Measurements from ENCODE around the gene FHDC1. TPM values are rescaled to one million over a fixed set of nuclear protein-coding genes. Genes with fewer than 3 reads are reported as not detected.
A peak's percentile ranks its signal among the peaks of the same experiment; 100 is the strongest.

Gene FHDC1
- total RNA-seq, 1 experiment from 2014 or later = 0.07 TPM

GRCh38 chr4:152921284-152921683, 14.8 kb upstream of the FHDC1 start:
- H3K36me3 ChIP-seq = no peaks in the 10 kb centered on the region
- H3K4me3 ChIP-seq = no peak overlapping the region
- H3K9me3 ChIP-seq = no peaks in the 10 kb centered on the region
- H3K27me3 ChIP-seq = no peaks in the 10 kb centered on the region
- DNase-seq = no peak

- Histone ChIP-seq H3K36me3 (no peaks in the 10 kb centered on the region), H3K4me3 (no peak overlapping the region), H3K9me3 (no peaks in the 10 kb centered on the region), H3K27me3 (no peaks in the 10 kb centered on the region)
- no peak for DNase-seq
Measured at GRCh38 chr4:152925851-152926250, 10.3 kb upstream of the FHDC1 start.

- no peaks in the 10 kb centered on the region for H3K27me3 ChIP-seq
- no peak overlapping the region for H3K4me3 ChIP-seq
- H3K36me3 ChIP-seq = no peaks in the 10 kb centered on the region
- DNase-seq = no peak
- no peaks in the 10 kb centered on the region for H3K9me3 ChIP-seq
Measured at GRCh38 chr4:152926959-152927358, 9.2 kb upstream of the FHDC1 start.

GRCh38 chr4:152927737-152928136, 8.4 kb upstream of the FHDC1 start:
- Histone ChIP-seq H3K4me3 (no peak overlapping the region), H3K27me3 (no peaks in the 10 kb centered on the region), H3K9me3 (no peaks in the 10 kb centered on the region), H3K36me3 (no peaks in the 10 kb centered on the region)
- DNase-seq = no peak

- H3K36me3 ChIP-seq = no peaks in the 10 kb centered on the region
- no peaks in the 10 kb centered on the region for H3K27me3 ChIP-seq
- no peaks in the 10 kb centered on the region for H3K9me3 ChIP-seq
- no peak overlapping the region for H3K4me3 ChIP-seq
- DNase-seq = no peak
Measured at GRCh38 chr4:152928286-152928685, 7.8 kb upstream of the FHDC1 start.

- Histone ChIP-seq H3K36me3 (no peaks in the 10 kb centered on the region), H3K27me3 (no peaks in the 10 kb centered on the region), H3K4me3 (no peak overlapping the region), H3K9me3 (no peaks in the 10 kb centered on the region)
- DNase-seq = no peak
Measured at GRCh38 chr4:152929888-152930287, 6.2 kb upstream of the FHDC1 start.

- Histone ChIP-seq H3K27me3 (peaks cover 18% of the 10 kb centered on the region), H3K36me3 (no peaks in the 10 kb centered on the region)
- DNase-seq = no peak
Measured at GRCh38 chr4:152935143-152935542, 980 bp upstream of the FHDC1 start.

GRCh38 chr4:152936446-152937335, 568 bp downstream of the FHDC1 start:
- DNase-seq = peak; percentile 17
- H3K36me3 ChIP-seq = no peaks in the 10 kb centered on the region
- H3K9me3 ChIP-seq = no peaks in the 10 kb centered on the region
- H3K4me3 ChIP-seq = peak overlapping the region; percentile 37
- H3K27me3 ChIP-seq = peaks cover 20% of the 10 kb centered on the region

More at GRCh38 chr4:152935143-152935542, 980 bp upstream of the FHDC1 start:
- no peak overlapping the region for H3K4me3 ChIP-seq
- no peaks in the 10 kb centered on the region for H3K9me3 ChIP-seq

GRCh38 chr4:152937336-152938236, 1.5 kb downstream of the FHDC1 start:
- peak; percentile 15 for DNase-seq
- H3K4me3 ChIP-seq = peak overlapping the region; percentile 38
- no peaks in the 10 kb centered on the region for H3K9me3 ChIP-seq
- peaks cover 20% of the 10 kb centered on the region for H3K27me3 ChIP-seq
- no peaks in the 10 kb centered on the region for H3K36me3 ChIP-seq

- H3K27me3 ChIP-seq = peaks cover 20% of the 10 kb centered on the region
- H3K36me3 ChIP-seq = no peaks in the 10 kb centered on the region
- no peaks in the 10 kb centered on the region for H3K9me3 ChIP-seq
- H3K4me3 ChIP-seq = peak overlapping the region; percentile 38
- no peak for DNase-seq
Measured at GRCh38 chr4:152938237-152938947, 2.3 kb downstream of the FHDC1 start.

GRCh38 chr4:152939621-152940020, 3.5 kb downstream of the FHDC1 start:
- Histone ChIP-seq H3K9me3 (no peaks in the 10 kb centered on the region), H3K27me3 (peaks cover 20% of the 10 kb centered on the region), H3K4me3 (no peak overlapping the region), H3K36me3 (no peaks in the 10 kb centered on the region)
- DNase-seq = no peak

- H3K4me3 ChIP-seq = no peak overlapping the region
- H3K9me3 ChIP-seq = no peaks in the 10 kb centered on the region
- no peaks in the 10 kb centered on the region for H3K36me3 ChIP-seq
- H3K27me3 ChIP-seq = peaks cover 20% of the 10 kb centered on the region
- no peak for DNase-seq
Measured at GRCh38 chr4:152940461-152940860, 4.3 kb downstream of the FHDC1 start.

GRCh38 chr4:152941411-152941810, 5.3 kb downstream of the FHDC1 start:
- Histone ChIP-seq H3K27me3 (peaks cover 20% of the 10 kb centered on the region), H3K9me3 (no peaks in the 10 kb centered on the region), H3K4me3 (no peak overlapping the region), H3K36me3 (no peaks in the 10 kb centered on the region)
- no peak for DNase-seq

GRCh38 chr4:152942346-152942745, 6.2 kb downstream of the FHDC1 start:
- no peak for DNase-seq
- Histone ChIP-seq H3K4me3 (no peak overlapping the region), H3K27me3 (peaks cover 11% of the 10 kb centered on the region; the same call in 1 of the 2 replicates), H3K36me3 (no peaks in the 10 kb centered on the region), H3K9me3 (no peaks in the 10 kb centered on the region)

GRCh38 chr4:152943672-152944071, 7.5 kb downstream of the FHDC1 start:
- peaks cover 5% of the 10 kb centered on the region; the same call in 1 of the 2 replicates for H3K27me3 ChIP-seq
- H3K4me3 ChIP-seq = no peak overlapping the region
- DNase-seq = no peak
- H3K9me3 ChIP-seq = no peaks in the 10 kb centered on the region
- no peaks in the 10 kb centered on the region for H3K36me3 ChIP-seq

GRCh38 chr4:152944666-152945320, 8.7 kb downstream of the FHDC1 start:
- H3K9me3 ChIP-seq = no peaks in the 10 kb centered on the region
- no peak for DNase-seq
- H3K4me3 ChIP-seq = no peak overlapping the region
- peaks cover 3% of the 10 kb centered on the region; the same call in 1 of the 2 replicates for H3K27me3 ChIP-seq
- no peaks in the 10 kb centered on the region for H3K36me3 ChIP-seq

All from MG63 (cell line).